Measurements from ENCODE around the gene GYPE. TPM values are rescaled to one million over a fixed set of nuclear protein-coding genes. Genes with fewer than 3 reads are reported as not detected.
"Not testable (repeated sequence)": the region's sequence is repeated elsewhere in the genome, so short reads cannot be mapped to it uniquely, and the experiment has no call there.

The GYPE gene
- total and polyA plus RNA-seq, 2 donors (not counting 3 experiments of a cell fraction or from before 2014, with no cell fraction given), result 0.58 TPM; not detected in 1

GRCh38 chr4:143884965-143885364 is 20.4 kb downstream of the GYPE start:
- CTCF ChIA-PET; dilution Hi-C loops (cut with MboI; ENCODE audit: extremely low pct_ligation_motif_present, low sequenced_read_pairs); H3K9ac ChIP-seq (replicated peaks; ENCODE audit: extremely low read depth, insufficient read depth, low read length); H3K36me3 ChIP-seq (ENCODE audit: control insufficient read depth in 2 of 2, extremely low read depth in 1 of 2, insufficient read depth in 2 of 2, low read length in 2 of 2); H3K9me3 ChIP-seq (replicated peaks; ENCODE audit: control insufficient read depth, insufficient read depth, low read length); H4K20me1 ChIP-seq (replicated peaks; ENCODE audit: control insufficient read depth, extremely low read depth, insufficient read depth, low read length); H3K79me2 ChIP-seq (ENCODE audit: control insufficient read depth, insufficient read depth, low read length); H3K27me3 ChIP-seq (ENCODE audit: control insufficient read depth in 2 of 2, insufficient read depth in 2 of 2, low read length in 2 of 2); POLR2A ChIA-PET; FAIRE-seq; BruUV-seq (replicated peaks); DNase-seq (ENCODE audit: low read depth, low spot score); H3K4me1 ChIP-seq (ENCODE audit: control insufficient read depth, extremely low read depth, insufficient read depth, low read length); H3K9me1 ChIP-seq (replicated peaks; ENCODE audit: control insufficient read depth, extremely low read depth, insufficient read depth, low read length); H3K4me3 ChIP-seq (replicated peaks in 1 of 3; ENCODE audit: insufficient read depth in 1 of 3, low read depth in 1 of 3, low read length in 3 of 3); H3K27ac ChIP-seq (ENCODE audit: insufficient read depth, low read depth, low read length); H3K4me2 ChIP-seq (ENCODE audit: insufficient read depth, low read length); H2AFZ ChIP-seq (ENCODE audit: low read depth, low read length): not testable (repeated sequence)
- intact Hi-C loops (cut with micrococcal nuclease), result loop anchor here (5.0 kb wide), 1 partner anchor 122 kb away; no protein-coding TSS in a partner anchor

- no peak for FAIRE-seq
- POLR2A ChIA-PET, result no interaction called here
- no peak for DNase-seq (ENCODE audit: low read depth, low spot score)
- Histone ChIP-seq H3K27ac (ENCODE audit: insufficient read depth, low read depth, low read length) (no peak overlapping the region), H4K20me1 (replicated peaks; ENCODE audit: control insufficient read depth, extremely low read depth, insufficient read depth, low read length) (no peaks in the 10 kb centered on the region), H3K36me3 (ENCODE audit: control insufficient read depth in 2 of 2, extremely low read depth in 1 of 2, insufficient read depth in 2 of 2, low read length in 2 of 2) (no peaks in the 10 kb centered on the region), H3K9ac (replicated peaks; ENCODE audit: extremely low read depth, insufficient read depth, low read length) (no peak overlapping the region), H2AFZ (ENCODE audit: low read depth, low read length) (no peak overlapping the region), H3K79me2 (ENCODE audit: control insufficient read depth, insufficient read depth, low read length) (no peaks in the 10 kb centered on the region), H3K27me3 (ENCODE audit: control insufficient read depth in 2 of 2, insufficient read depth in 2 of 2, low read length in 2 of 2) (no peaks in the 10 kb centered on the region), H3K9me3 (replicated peaks; ENCODE audit: control insufficient read depth, insufficient read depth, low read length) (no peaks in the 10 kb centered on the region), H3K4me2 (ENCODE audit: insufficient read depth, low read length) (no peak overlapping the region), H3K9me1 (replicated peaks; ENCODE audit: control insufficient read depth, extremely low read depth, insufficient read depth, low read length) (no peaks in the 10 kb centered on the region), H3K4me3 (replicated peaks in 1 of 3; ENCODE audit: insufficient read depth in 1 of 3, low read depth in 1 of 3, low read length in 3 of 3) (no peak overlapping the region), H3K4me1 (ENCODE audit: control insufficient read depth, extremely low read depth, insufficient read depth, low read length) (no peaks in the 10 kb centered on the region)
- dilution Hi-C loops (cut with MboI; ENCODE audit: extremely low pct_ligation_motif_present, low sequenced_read_pairs) (no loop called here), intact Hi-C loops (cut with micrococcal nuclease) (no loop called here)
- CTCF ChIA-PET, result no interaction called here
- TF ChIP-seq MAX (IDR thresholded peaks at IDR 0.05; ENCODE audit: insufficient read depth, insufficient read length), result no peak
- TF ChIP-seq CTCF (IDR thresholded peaks at IDR 0.05; ENCODE audit: extremely low read depth in 1 of 2, insufficient read depth in 1 of 2, low read depth in 1 of 2, low read length in 2 of 2), result no peak
- TF ChIP-seq FOS (IDR thresholded peaks at IDR 0.05; ENCODE audit: borderline replicate concordance, insufficient read depth, low read length), result no peak
- no peak for TF ChIP-seq EZH2 (IDR thresholded peaks at IDR 0.05; ENCODE audit: borderline replicate concordance, low read depth, low read length, severe bottlenecking)
- TF ChIP-seq POLR2A (IDR thresholded peaks at IDR 0.05; ENCODE audit: low read depth, low read length), result no peak
- no peak for TF ChIP-seq MYC (IDR thresholded peaks at IDR 0.05; ENCODE audit: low read depth, low read length)
- TF ChIP-seq POLR2AphosphoS5 (IDR thresholded peaks at IDR 0.05; ENCODE audit: insufficient read depth, low read depth, low read length), result no peak
- TF ChIP-seq GATA2 (IDR thresholded peaks at IDR 0.05; ENCODE audit: insufficient read depth, insufficient read length, low read depth, low read length), result no peak
- no peak for TF ChIP-seq JUN (IDR thresholded peaks at IDR 0.05; ENCODE audit: borderline replicate concordance, insufficient read depth, insufficient read length, low read depth)
- no TSS peak for BruUV-seq (replicated peaks)
Observed at GRCh38 chr4:143883529-143883928, 21.8 kb downstream of the GYPE start.

All from endothelial cell of umbilical vein (primary cell).